Measurements from ENCODE around the gene ZNF667.
A peak's percentile ranks its signal among the peaks of the same experiment; 100 is the strongest.

The ZNF667 gene

GRCh38 chr19:56476651-56477428 lies at the start of gene ZNF667:
Gene ZNF667 (minus strand): TSS chr19:56477345. CDS start chr19:56462370, 14,975 bp downstream.
- peak; percentile 32 for DNase-seq (ENCODE audit: low spot score)

GRCh38 chr19:56525214-56525860 lies 48.2 kb upstream of the ZNF667 start:
- DNase-seq (ENCODE audit: low spot score), result no peak

GRCh38 chr19:56508290-56508778 lies 31.2 kb upstream of the ZNF667 start:
- no peak for DNase-seq (ENCODE audit: low spot score)

- peak; percentile 99 for DNase-seq (ENCODE audit: low spot score)
These were observed 30.5 kb upstream of the ZNF667 start, which contains the start of gene ZNF471 for GRCh38 chr19:56507446-56508289. Gene ZNF471 (plus strand): TSS chr19:56507855. CDS start chr19:56511572, 3,717 bp downstream.

- DNase-seq (ENCODE audit: low spot score), result no peak
These were observed 27.4 kb upstream of the ZNF667 start for GRCh38 chr19:56504581-56504980.

- no peak for DNase-seq (ENCODE audit: low spot score)
These were observed 14.3 kb upstream of the ZNF667 start for GRCh38 chr19:56491399-56491798.

GRCh38 chr19:56477429-56478338 lies 539 bp upstream of the ZNF667 start:
- DNase-seq (ENCODE audit: low spot score), result peak; percentile 95

GRCh38 chr19:56476093-56476492 lies 1.1 kb downstream of the ZNF667 start:
- DNase-seq (ENCODE audit: low spot score), result no peak

- DNase-seq (ENCODE audit: low spot score), result no peak
These were observed 2.8 kb downstream of the ZNF667 start for GRCh38 chr19:56474308-56474707.

- no peak for DNase-seq (ENCODE audit: low spot score)
These were observed 35.8 kb downstream of the ZNF667 start for GRCh38 chr19:56441206-56441792.

GRCh38 chr19:56423985-56424353 lies 53.2 kb downstream of the ZNF667 start:
- DNase-seq (ENCODE audit: low spot score), result no peak

GRCh38 chr19:56423276-56423984 lies 53.7 kb downstream of the ZNF667 start:
- DNase-seq (ENCODE audit: low spot score), result no peak

- DNase-seq (ENCODE audit: low spot score), result no peak
These were observed 72.1 kb downstream of the ZNF667 start for GRCh38 chr19:56405062-56405461.

GRCh38 chr19:56404705-56405056 lies 72.5 kb downstream of the ZNF667 start:
- no peak for DNase-seq (ENCODE audit: low spot score)

GRCh38 chr19:56403764-56404704 lies 73.1 kb downstream of the ZNF667 start, which contains the start of gene ZNF583:
Gene ZNF583 (plus strand): TSS chr19:56404332. CDS start chr19:56407115, 2,783 bp downstream.
- peak; percentile 96 for DNase-seq (ENCODE audit: low spot score)

- DNase-seq (ENCODE audit: low spot score), result no peak
These were observed 73.9 kb downstream of the ZNF667 start for GRCh38 chr19:56403261-56403660.

GRCh38 chr19:56400485-56400884 lies 76.7 kb downstream of the ZNF667 start:
- no peak for DNase-seq (ENCODE audit: low spot score)

GRCh38 chr19:56398809-56399208 lies 78.3 kb downstream of the ZNF667 start:
- no peak for DNase-seq (ENCODE audit: low spot score)
